Measurements from ENCODE around the gene GLI2.

GLI2 gene

GRCh38 chr2:120760446-120761135 lies 24.9 kb downstream of the GLI2 start:
- Histone ChIP-seq H3K9ac (ENCODE audit: low read length) (no peak overlapping the region), H3K36me3 (ENCODE audit: control insufficient read depth, low read depth, low read length) (no peaks in the 10 kb centered on the region), H3K27me3 (ENCODE audit: control insufficient read depth, insufficient read depth, low read length) (no peaks in the 10 kb centered on the region), H3K4me1 (ENCODE audit: control insufficient read depth, low read depth, low read length) (peaks cover 40% of the 10 kb centered on the region), H3K4me3 (ENCODE audit: low read length) (no peak overlapping the region), H3K27ac (ENCODE audit: low read length) (no peak overlapping the region), H3K9me3 (ENCODE audit: control insufficient read depth, low read depth, low read length) (no peaks in the 10 kb centered on the region)

- Histone ChIP-seq H3K27me3 (ENCODE audit: control insufficient read depth, insufficient read depth, low read length) (no peaks in the 10 kb centered on the region), H3K4me3 (ENCODE audit: low read length) (no peak overlapping the region), H3K9me3 (ENCODE audit: control insufficient read depth, low read depth, low read length) (no peaks in the 10 kb centered on the region), H3K27ac (ENCODE audit: low read length) (no peak overlapping the region), H3K9ac (ENCODE audit: low read length) (no peak overlapping the region), H3K4me1 (ENCODE audit: control insufficient read depth, low read depth, low read length) (peaks cover 47% of the 10 kb centered on the region), H3K36me3 (ENCODE audit: control insufficient read depth, low read depth, low read length) (no peaks in the 10 kb centered on the region)
These were observed 25.6 kb downstream of the GLI2 start for GRCh38 chr2:120761164-120761861.

DNA sequence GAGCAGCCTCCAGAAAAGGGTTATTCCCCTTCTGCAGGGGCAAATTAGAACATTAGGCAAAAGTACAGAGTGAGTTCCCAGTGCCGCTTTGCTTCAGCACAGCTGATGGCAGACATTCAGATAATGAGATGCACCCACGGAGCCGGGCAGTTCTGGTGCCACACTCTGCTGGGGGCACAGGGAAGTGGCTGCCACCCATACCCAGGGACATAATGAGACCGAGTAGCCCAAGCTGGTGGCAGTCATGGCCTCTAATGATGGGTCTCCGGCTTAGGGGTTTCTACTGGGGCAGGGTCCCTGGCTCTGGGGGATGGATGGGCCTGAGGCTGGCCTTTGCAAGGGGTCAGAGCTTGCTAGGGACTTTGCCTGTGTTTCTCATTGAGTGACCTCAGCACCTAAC lies 26.2 kb downstream of the GLI2 start:
- H3K9me3 ChIP-seq (ENCODE audit: control insufficient read depth, low read depth, low read length) = no peaks in the 10 kb centered on the region
- H3K9ac ChIP-seq (ENCODE audit: low read length) = no peak overlapping the region
- peaks cover 51% of the 10 kb centered on the region for H3K4me1 ChIP-seq (ENCODE audit: control insufficient read depth, low read depth, low read length)
- no peaks in the 10 kb centered on the region for H3K27me3 ChIP-seq (ENCODE audit: control insufficient read depth, insufficient read depth, low read length)
- no peaks in the 10 kb centered on the region for H3K36me3 ChIP-seq (ENCODE audit: control insufficient read depth, low read depth, low read length)
- H3K4me3 ChIP-seq (ENCODE audit: low read length) = no peak overlapping the region
- no peak overlapping the region for H3K27ac ChIP-seq (ENCODE audit: low read length)

- Histone ChIP-seq H3K4me3 (ENCODE audit: low read length) (no peak overlapping the region), H3K27me3 (ENCODE audit: control insufficient read depth, insufficient read depth, low read length) (no peaks in the 10 kb centered on the region), H3K4me1 (ENCODE audit: control insufficient read depth, low read depth, low read length) (peaks cover 48% of the 10 kb centered on the region), H3K36me3 (ENCODE audit: control insufficient read depth, low read depth, low read length) (no peaks in the 10 kb centered on the region), H3K9ac (ENCODE audit: low read length) (no peak overlapping the region), H3K9me3 (ENCODE audit: control insufficient read depth, low read depth, low read length) (no peaks in the 10 kb centered on the region), H3K27ac (ENCODE audit: low read length) (no peak overlapping the region)
These were observed 26.8 kb downstream of the GLI2 start for GRCh38 chr2:120762341-120763061.

DNA sequence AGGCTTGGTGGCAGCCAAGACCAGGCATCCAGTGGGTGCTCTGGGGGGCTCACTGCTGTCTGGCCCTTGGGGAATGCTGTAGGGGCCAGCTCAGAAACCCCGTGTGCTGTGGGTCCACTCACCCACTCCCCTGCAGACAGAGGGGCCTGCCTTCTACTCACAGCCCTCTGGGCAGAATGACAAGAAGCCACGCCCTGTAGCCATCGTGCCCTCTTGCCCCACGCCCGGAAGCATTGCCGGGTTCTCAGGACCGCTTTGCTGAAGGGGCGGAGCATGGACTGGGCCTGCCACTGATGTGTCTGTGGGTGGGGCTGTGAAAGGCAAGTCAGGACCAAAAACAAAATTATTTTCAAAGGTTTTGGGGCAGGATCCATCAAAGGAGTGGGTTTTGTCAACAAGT lies 27.8 kb downstream of the GLI2 start:
- H3K9me3 ChIP-seq (ENCODE audit: control insufficient read depth, low read depth, low read length) = no peaks in the 10 kb centered on the region
- H3K4me3 ChIP-seq (ENCODE audit: low read length) = no peak overlapping the region
- H3K36me3 ChIP-seq (ENCODE audit: control insufficient read depth, low read depth, low read length) = no peaks in the 10 kb centered on the region
- no peak overlapping the region for H3K9ac ChIP-seq (ENCODE audit: low read length)
- H3K27ac ChIP-seq (ENCODE audit: low read length) = no peak overlapping the region
- H3K27me3 ChIP-seq (ENCODE audit: control insufficient read depth, insufficient read depth, low read length) = no peaks in the 10 kb centered on the region
- H3K4me1 ChIP-seq (ENCODE audit: control insufficient read depth, low read depth, low read length) = peaks cover 38% of the 10 kb centered on the region

- Histone ChIP-seq H3K9ac (ENCODE audit: low read length) (no peak overlapping the region), H3K9me3 (ENCODE audit: control insufficient read depth, low read depth, low read length) (no peaks in the 10 kb centered on the region), H3K27me3 (ENCODE audit: control insufficient read depth, insufficient read depth, low read length) (no peaks in the 10 kb centered on the region), H3K27ac (ENCODE audit: low read length) (no peak overlapping the region), H3K36me3 (ENCODE audit: control insufficient read depth, low read depth, low read length) (no peaks in the 10 kb centered on the region), H3K4me3 (ENCODE audit: low read length) (no peak overlapping the region), H3K4me1 (ENCODE audit: control insufficient read depth, low read depth, low read length) (peaks cover 33% of the 10 kb centered on the region)
These were observed 28.3 kb downstream of the GLI2 start for GRCh38 chr2:120763931-120764330.

DNA sequence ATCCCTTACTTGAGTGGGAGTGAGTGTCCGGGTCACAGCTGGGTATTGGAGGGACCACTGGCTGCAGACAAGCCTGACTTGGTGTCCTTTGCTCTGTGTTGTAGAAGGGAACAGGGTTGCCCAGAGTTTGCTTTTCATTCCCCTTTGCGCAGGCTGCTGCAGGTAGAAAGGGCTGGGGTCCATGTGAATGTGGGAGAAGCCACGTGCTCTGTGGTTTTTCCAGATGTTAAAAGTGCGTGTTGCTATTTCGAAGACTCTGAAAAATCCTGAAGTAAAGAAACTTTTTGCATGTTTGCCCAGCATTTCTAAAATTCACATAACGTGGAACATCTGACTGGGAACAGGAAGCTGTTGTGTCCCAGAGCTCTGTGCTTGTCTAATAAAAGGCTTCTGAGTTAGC lies 28.8 kb downstream of the GLI2 start:
- Histone ChIP-seq H3K4me1 (ENCODE audit: control insufficient read depth, low read depth, low read length) (peaks cover 28% of the 10 kb centered on the region), H3K36me3 (ENCODE audit: control insufficient read depth, low read depth, low read length) (no peaks in the 10 kb centered on the region), H3K9ac (ENCODE audit: low read length) (no peak overlapping the region), H3K4me3 (ENCODE audit: low read length) (no peak overlapping the region), H3K27ac (ENCODE audit: low read length) (no peak overlapping the region), H3K9me3 (ENCODE audit: control insufficient read depth, low read depth, low read length) (no peaks in the 10 kb centered on the region), H3K27me3 (ENCODE audit: control insufficient read depth, insufficient read depth, low read length) (no peaks in the 10 kb centered on the region)

GRCh38 chr2:120764991-120765677 lies 29.5 kb downstream of the GLI2 start:
- Histone ChIP-seq H3K9me3 (ENCODE audit: control insufficient read depth, low read depth, low read length) (no peaks in the 10 kb centered on the region), H3K36me3 (ENCODE audit: control insufficient read depth, low read depth, low read length) (no peaks in the 10 kb centered on the region), H3K9ac (ENCODE audit: low read length) (no peak overlapping the region), H3K4me1 (ENCODE audit: control insufficient read depth, low read depth, low read length) (peaks cover 22% of the 10 kb centered on the region), H3K27ac (ENCODE audit: low read length) (no peak overlapping the region), H3K4me3 (ENCODE audit: low read length) (no peak overlapping the region), H3K27me3 (ENCODE audit: control insufficient read depth, insufficient read depth, low read length) (no peaks in the 10 kb centered on the region)

DNA sequence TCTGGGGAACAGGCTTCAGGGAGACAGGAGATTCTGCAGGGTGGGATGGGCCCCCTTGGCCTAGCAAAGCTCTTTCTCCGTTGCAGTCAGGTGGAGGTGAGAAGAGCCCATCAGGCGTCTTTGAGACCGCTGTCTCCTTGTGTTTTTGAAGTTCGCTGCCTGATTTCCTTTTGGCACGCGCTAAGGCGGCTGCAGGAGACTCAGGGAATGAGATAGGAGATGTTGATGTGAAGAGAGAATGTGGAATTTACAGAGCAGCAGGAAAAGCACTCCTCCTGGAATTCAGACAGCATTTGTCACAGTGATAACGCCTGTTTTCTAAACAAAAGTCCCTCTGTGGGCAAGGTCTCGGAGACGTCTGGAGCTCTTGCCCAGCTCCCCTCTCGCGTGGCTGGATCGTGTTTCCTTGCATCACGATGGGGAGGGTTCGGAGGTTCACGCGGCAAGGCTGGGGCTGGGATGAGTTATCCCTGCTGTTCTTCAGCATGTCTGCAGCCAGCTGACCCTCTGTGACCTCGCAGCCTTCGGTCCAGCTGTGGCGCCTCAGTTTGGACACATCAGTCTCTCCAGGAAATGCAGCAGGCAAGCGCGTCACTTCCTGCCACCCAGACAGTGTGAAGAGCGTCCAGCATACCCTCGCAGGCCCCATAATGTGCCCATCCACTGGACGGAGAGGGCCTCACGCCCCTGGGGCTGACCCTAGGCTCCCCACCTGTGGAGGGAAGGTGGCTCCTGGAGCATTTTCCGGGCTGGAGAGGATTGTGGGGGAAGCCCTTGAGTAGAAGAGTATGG lies 30.2 kb downstream of the GLI2 start:
- Histone ChIP-seq H3K27me3 (ENCODE audit: control insufficient read depth, insufficient read depth, low read length) (no peaks in the 10 kb centered on the region), H3K9ac (ENCODE audit: low read length) (no peak overlapping the region), H3K27ac (ENCODE audit: low read length) (no peak overlapping the region), H3K4me3 (ENCODE audit: low read length) (no peak overlapping the region), H3K36me3 (ENCODE audit: control insufficient read depth, low read depth, low read length) (no peaks in the 10 kb centered on the region), H3K9me3 (ENCODE audit: control insufficient read depth, low read depth, low read length) (no peaks in the 10 kb centered on the region), H3K4me1 (ENCODE audit: control insufficient read depth, low read depth, low read length) (peaks cover 22% of the 10 kb centered on the region)

- Histone ChIP-seq H3K4me1 (ENCODE audit: control insufficient read depth, low read depth, low read length) (peaks cover 20% of the 10 kb centered on the region), H3K27ac (ENCODE audit: low read length) (no peak overlapping the region), H3K9ac (ENCODE audit: low read length) (no peak overlapping the region), H3K9me3 (ENCODE audit: control insufficient read depth, low read depth, low read length) (no peaks in the 10 kb centered on the region), H3K4me3 (ENCODE audit: low read length) (no peak overlapping the region), H3K36me3 (ENCODE audit: control insufficient read depth, low read depth, low read length) (no peaks in the 10 kb centered on the region), H3K27me3 (ENCODE audit: control insufficient read depth, insufficient read depth, low read length) (no peaks in the 10 kb centered on the region)
These were observed 31.0 kb downstream of the GLI2 start for GRCh38 chr2:120766470-120767351.

Measured in iPS-18a (cell line).